Right forelimb (tissue), 1 donor: Measurements from ENCODE around the gene FCAMR.
"Not testable (repeated sequence)": the region's sequence is repeated elsewhere in the genome, so short reads cannot be mapped to it uniquely, and the experiment has no call there.

ENCODE experiments used
- DNase-seq: peaks from one replicate; pipeline ENCODE4 v3.0.0-alpha.2; 2018

FCAMR gene

GRCh38 chr1:206930210-206930798, 40.0 kb downstream of the FCAMR start:
- no peak for DNase-seq

GRCh38 chr1:206929524-206929923, 40.7 kb downstream of the FCAMR start:
- no peak for DNase-seq

DNA sequence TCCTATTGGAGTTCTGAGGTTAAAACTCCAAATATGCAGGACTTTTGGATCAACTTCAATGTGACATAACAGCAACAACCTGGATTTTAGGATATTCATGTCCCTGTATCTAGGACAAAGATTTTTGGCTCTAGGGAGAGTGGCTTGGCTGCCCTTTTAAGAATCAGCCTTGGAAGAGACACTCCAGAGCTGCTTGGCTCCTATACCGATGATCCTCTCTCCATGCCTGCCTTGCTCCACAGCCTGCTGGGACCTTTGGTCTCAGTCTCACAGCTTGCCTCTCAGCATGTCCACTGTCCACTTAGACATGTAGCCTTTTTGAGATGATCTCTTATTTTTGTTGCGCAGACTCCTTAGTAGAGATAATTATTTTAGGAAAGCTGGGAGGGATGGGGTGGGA, 44.0 kb downstream of the FCAMR start:
- DNase-seq = no peak

GRCh38 chr1:206925106-206925736, 45.0 kb downstream of the FCAMR start:
- no peak for DNase-seq

DNA sequence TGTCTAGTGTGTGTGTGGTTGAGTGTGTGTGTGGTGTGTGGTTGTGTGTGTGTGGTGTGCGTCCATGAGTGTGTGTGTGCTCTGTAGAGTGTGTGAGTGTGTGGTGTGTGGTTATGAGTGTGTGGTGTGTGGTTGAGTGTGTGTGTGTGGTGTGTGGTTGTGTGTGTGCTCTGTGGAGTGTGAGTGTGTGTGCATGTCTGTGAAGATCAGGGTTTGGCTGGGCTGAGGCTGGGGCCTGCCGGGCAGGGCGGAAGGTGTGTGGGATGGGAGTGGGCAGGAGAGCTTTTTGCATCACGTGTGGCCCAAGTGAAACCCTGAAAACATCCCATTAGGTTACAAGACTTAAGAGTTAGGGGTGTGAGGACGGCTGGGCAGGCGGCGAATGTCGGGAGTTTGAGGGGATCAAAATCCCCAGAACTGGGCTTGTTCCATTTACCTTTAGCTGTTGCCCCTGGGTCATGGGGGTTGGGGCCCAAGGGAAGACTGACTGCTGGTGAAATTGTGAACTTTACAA, 45.6 kb downstream of the FCAMR start:
- DNase-seq = no peak

DNA sequence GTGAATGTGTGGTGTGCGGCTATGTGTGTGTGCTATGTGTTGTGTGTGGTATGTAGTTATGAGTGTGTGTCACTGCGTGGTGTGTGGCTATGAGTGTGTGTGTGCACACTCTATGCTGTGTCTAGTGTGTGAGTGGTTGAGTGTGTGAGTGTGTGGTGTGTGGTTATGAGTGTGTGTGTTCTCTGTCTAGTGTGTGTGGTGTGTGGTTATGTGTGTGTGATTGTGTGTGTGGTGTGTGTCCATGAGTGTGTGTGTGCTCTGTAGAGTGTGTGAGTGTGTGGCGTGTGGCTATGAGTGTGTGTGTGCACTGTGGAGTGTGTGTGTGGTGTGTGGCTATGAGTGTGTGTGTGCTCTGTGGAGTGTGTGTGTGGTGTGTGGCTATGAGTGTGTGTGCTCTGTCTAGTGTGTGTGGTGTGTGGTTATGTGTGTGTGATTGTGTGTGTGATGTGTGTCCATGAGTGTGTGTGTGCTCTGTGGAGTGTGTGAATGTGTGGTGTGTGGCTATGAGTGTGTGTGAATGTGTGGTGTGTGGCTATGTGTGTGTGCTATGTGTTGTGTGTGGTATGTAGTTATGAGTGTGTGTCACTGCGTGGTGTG, 46.2 kb downstream of the FCAMR start:
- not testable (repeated sequence) for DNase-seq

GRCh38 chr1:206923009-206923960, 47.0 kb downstream of the FCAMR start:
- no peak for DNase-seq

DNA sequence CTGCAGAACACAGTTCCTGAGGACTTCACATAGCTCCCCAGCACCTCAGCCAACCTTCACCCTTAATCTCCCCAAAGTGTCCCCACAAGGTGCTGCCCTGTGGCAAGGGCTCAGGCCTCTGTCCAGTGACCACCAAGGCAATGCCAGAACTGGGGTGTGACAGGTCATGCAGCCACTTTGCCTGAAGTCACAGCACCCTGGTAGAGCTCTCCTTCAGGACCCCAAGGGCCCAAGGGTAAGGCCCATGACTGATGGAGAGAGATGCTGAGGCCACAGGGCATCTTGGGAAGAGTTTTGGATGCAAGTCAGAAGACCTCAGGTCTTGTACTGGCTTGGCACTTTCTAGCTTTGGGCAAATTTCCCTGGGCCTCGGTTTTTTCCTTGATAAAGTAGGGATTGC, 47.7 kb downstream of the FCAMR start:
- no peak for DNase-seq

DNA sequence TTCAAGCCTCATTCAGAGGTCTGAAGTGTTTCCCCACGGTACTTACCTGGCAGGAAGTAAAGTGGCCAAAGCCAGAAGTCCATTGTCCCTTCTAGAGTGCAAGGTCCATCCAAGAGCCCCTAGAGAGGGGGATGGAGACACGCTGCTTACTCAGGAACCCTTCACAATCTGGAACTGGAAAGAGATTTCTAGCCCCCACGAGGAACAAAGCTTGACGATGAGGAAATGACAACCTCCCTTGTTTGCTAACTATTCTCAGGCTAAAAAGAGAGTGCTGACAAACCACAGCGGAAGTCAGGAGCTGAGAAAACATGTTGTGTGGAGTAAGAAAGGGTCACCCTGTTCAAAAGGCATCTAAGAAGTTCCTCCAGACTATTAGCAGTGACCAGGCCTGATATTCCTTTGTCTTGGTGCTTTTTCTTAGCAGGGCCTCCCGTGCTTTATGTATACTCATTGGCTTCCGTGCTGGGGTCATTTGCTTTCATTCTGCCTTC, 48.4 kb downstream of the FCAMR start, which contains the start of gene FCMR:
FCMR (minus strand) TSS at position 170 of the 494 bp plus-strand sequence; CDS start at position 83, 87 bp downstream.
- DNase-seq = no peak

GRCh38 chr1:206918076-206918475, 52.2 kb downstream of the FCAMR start:
- DNase-seq = no peak

- no peak for DNase-seq
Observed at GRCh38 chr1:206916000-206916709, 54.1 kb downstream of the FCAMR start.

DNA sequence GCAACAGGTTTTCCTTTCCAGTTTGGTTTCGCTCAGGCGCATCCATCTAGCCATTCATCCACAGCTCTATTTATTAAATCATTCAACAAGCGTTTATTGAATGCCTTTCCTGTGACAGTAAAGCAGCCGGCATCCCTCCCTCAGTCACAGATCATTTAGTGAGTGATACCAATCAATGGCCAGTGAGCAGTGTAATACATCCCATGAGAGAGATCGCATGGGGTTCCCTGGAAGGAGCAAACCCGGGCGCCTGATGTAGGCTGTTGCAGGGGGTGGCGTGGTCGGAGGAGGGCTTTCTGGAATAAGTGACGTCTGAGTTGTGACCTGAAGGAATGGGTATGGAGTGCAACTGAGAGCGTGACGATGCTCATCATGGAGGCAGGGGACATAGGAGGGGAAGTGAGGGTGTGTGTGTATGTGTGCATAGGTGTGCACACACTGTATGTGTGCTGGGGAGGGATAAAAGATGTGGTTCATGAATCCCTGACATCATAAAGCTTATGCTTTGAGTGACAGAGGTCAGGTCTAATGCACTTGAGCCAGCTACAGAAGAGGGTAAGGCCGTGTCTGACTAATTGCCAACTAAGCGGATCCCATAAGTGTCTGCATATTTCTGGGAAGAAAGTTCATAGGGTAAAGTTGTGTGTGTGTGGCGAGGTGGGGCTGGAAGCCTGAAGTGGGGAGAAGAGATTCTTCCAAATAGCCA, 55.1 kb downstream of the FCAMR start:
- no peak for DNase-seq

DNA sequence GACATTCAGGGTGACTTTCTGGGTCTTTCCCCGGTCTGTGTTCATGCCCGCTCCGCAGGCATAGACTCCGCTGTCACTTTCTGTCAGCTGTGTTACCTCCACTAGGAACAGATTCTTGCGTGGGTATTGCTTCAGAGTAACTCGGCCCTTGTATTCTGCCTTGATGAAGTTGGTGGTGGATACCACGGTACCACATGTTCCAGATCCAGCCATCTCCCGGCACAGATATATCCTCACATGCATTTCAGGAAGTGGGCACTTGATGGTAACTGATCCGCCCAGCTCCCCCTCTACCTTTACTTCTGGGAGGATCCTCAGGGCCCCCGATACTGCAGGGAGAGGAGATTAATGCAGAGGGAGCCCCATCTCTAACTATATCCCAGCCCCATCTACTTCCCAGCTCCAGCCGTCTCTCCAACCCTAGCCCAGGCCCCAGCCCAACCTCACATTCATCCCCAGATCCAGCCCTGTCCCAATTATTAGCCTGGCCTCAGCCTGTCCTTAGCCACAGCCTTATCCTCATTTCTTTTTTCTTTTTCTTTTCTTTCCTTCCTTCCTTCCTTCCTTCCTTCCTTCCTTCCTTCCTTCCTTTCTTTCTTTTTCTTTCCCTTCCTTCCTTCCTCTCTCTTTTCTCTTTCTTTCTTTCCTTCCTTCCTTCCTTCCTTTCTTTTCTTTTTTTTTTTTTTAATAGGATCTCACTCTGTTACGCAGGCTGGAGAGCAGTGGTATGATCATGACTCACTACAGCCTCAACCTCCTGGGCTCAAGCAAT, 56.3 kb downstream of the FCAMR start:
- no peak for DNase-seq

DNA sequence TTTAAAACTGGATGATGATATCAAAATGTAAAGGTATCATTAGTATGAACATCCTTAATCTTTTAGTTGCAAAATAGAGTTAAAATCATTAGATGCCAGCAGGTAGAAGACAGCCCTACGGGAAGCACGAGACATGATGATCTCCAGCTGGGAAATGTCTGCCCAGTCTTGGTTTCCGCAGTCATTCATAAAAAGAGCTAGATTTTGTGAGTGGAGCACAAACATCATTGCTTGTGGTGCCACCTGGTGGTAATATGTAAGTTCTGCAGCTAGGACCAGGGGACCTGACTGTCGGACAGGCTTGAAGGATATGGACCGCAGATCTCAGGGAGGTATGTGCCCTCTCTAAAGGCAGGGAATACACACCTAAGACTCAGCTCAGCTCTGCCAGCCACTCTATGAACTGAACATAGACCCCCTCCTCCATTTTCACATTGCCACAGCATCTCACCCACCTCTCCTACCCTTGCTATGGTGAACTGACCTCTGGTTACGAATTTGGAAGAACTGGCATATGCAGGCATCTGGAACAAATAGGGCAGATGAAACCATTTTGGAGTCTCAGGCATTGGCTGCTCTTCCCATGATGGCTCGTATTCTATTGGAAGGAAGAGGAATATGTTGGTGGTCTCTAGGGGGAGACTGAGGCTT, 57.7 kb downstream of the FCAMR start:
- DNase-seq = peak; percentile 74

GRCh38 chr1:206911064-206911663, 59.1 kb downstream of the FCAMR start:
- no peak for DNase-seq

- DNase-seq = no peak
Observed at GRCh38 chr1:206909883-206910318, 60.4 kb downstream of the FCAMR start.

GRCh38 chr1:206909161-206909882, 60.9 kb downstream of the FCAMR start:
- peak; percentile 54 for DNase-seq

DNA sequence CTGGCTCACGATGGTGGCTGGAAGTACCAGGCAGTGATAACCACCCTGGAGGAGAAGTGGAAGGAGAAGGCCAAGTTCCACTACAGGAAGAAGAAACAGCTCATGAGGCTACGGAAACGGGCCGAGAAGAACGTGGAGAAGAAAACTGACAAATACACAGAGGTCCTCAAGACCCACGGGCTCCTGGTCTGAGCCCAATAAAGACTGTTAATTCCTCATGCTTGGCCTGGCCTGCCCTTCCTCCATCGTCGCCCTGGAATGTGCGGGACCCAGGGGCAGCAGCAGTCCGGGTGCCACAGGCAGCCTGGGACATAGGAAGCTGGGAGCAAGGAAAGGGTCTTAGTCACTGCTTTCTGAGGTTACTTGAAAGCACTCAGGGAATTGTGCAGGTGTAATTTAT, 62.2 kb downstream of the FCAMR start:
- DNase-seq = no peak
